ENCODE data around the gene ZCCHC7. TPM values are rescaled to one million over a fixed set of nuclear protein-coding genes. Genes with fewer than 3 reads are reported as not detected.

The ZCCHC7 gene
- polyA plus RNA-seq, 1 donor from 2014 or later: 10.9 TPM

DNA sequence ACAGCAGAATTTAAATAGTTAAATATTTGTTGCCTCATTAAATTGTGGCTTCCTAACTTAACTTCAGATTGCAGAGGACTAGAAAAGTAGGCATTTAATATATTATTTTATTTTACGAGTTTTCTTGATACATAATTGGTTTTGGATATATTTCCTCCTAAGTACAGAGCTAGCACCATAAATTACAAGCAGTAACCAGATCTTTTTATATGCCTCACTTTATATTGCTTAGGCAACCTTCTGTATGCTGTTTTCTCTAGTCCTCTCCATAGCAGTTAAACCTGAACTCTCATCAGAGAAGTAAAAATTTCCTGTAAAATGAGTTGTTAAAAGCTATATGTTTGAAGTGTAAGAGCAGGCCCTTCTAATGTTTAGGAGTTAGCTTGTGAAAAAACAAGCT, 144.2 kb downstream of the ZCCHC7 start:
- H3K27me3 ChIP-seq (ENCODE audit: insufficient read depth, low read depth, low read length): no peaks in the 10 kb centered on the region

DNA sequence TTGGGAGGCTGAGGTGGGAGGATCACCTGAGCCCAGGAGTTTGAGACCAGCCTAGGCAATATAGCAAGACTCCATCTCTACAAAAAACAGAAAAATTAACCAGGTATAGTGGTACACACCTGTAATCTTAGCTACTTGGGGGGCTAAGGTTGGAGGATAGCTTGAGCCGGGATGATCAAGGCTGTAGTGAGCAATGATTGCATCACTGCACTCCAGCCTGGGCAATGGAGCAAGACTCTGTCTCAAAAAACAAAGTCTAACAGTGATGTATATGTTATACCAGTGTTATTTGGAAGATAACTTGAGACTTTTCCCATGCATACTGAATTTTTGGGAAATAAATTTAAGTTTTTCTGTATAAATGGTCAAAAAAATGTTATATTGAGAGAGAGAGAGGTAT, 146.3 kb downstream of the ZCCHC7 start:
- Histone ChIP-seq H4K20me1 (ENCODE audit: insufficient read depth) (no peaks in the 10 kb centered on the region), H3K27me3 (ENCODE audit: insufficient read depth, low read depth, low read length) (no peaks in the 10 kb centered on the region), H3K9me2 (ENCODE audit: insufficient read depth, low read length) (no peaks in the 10 kb centered on the region), H3K9me3 (ENCODE audit: low read length) (no peaks in the 10 kb centered on the region), H3K9ac (ENCODE audit: low read length) (no peak overlapping the region), H3F3A (ENCODE audit: insufficient read depth, low read length, poor library complexity, severe bottlenecking) (no peaks in the 10 kb centered on the region), H3K36me3 (ENCODE audit: insufficient read depth, low read length) (no peaks in the 10 kb centered on the region), H3K4me2 (ENCODE audit: low read length) (no peak overlapping the region), H2AFZ (ENCODE audit: low read depth, low read length) (no peak overlapping the region), H3K4me3 (ENCODE audit: low read length) (no peak overlapping the region), H3K27ac (ENCODE audit: low read length) (no peak overlapping the region), H3K79me2 (replicated peaks; ENCODE audit: insufficient read depth, low read length) (no peaks in the 10 kb centered on the region)
- TF ChIP-seq POLR2AphosphoS5 (IDR thresholded peaks at IDR 0.05) (no peak), RAD21 (conservative IDR thresholded peaks at IDR 0.05) (no peak), SMC3 (conservative IDR thresholded peaks at IDR 0.05; ENCODE audit: poor library complexity) (no peak)

More for the DNA sequence above, 144.2 kb downstream of the ZCCHC7 start:
- Histone ChIP-seq H3K9ac (ENCODE audit: low read length) (no peak overlapping the region), H3K9me2 (ENCODE audit: insufficient read depth, low read length) (no peaks in the 10 kb centered on the region), H3K4me3 (ENCODE audit: low read length) (no peak overlapping the region), H3K36me3 (ENCODE audit: insufficient read depth, low read length) (no peaks in the 10 kb centered on the region), H3K4me2 (ENCODE audit: low read length) (no peak overlapping the region), H3K27ac (ENCODE audit: low read length) (no peak overlapping the region), H2AFZ (ENCODE audit: low read depth, low read length) (no peak overlapping the region), H3K79me2 (replicated peaks; ENCODE audit: insufficient read depth, low read length) (no peaks in the 10 kb centered on the region), H3F3A (ENCODE audit: insufficient read depth, low read length, poor library complexity, severe bottlenecking) (no peaks in the 10 kb centered on the region), H3K9me3 (ENCODE audit: low read length) (no peaks in the 10 kb centered on the region), H4K20me1 (ENCODE audit: insufficient read depth) (no peaks in the 10 kb centered on the region)
- TF ChIP-seq, protein P1, sequence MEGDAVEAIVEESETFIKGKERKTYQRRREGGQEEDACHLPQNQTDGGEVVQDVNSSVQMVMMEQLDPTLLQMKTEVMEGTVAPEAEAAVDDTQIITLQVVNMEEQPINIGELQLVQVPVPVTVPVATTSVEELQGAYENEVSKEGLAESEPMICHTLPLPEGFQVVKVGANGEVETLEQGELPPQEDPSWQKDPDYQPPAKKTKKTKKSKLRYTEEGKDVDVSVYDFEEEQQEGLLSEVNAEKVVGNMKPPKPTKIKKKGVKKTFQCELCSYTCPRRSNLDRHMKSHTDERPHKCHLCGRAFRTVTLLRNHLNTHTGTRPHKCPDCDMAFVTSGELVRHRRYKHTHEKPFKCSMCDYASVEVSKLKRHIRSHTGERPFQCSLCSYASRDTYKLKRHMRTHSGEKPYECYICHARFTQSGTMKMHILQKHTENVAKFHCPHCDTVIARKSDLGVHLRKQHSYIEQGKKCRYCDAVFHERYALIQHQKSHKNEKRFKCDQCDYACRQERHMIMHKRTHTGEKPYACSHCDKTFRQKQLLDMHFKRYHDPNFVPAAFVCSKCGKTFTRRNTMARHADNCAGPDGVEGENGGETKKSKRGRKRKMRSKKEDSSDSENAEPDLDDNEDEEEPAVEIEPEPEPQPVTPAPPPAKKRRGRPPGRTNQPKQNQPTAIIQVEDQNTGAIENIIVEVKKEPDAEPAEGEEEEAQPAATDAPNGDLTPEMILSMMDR (IDR thresholded peaks at IDR 0.05; ENCODE audit: poor library complexity, severe bottlenecking): no peak
- no peak for TF ChIP-seq TAF1 (IDR thresholded peaks at IDR 0.05; ENCODE audit: low read depth)
- TF ChIP-seq, protein P2, sequence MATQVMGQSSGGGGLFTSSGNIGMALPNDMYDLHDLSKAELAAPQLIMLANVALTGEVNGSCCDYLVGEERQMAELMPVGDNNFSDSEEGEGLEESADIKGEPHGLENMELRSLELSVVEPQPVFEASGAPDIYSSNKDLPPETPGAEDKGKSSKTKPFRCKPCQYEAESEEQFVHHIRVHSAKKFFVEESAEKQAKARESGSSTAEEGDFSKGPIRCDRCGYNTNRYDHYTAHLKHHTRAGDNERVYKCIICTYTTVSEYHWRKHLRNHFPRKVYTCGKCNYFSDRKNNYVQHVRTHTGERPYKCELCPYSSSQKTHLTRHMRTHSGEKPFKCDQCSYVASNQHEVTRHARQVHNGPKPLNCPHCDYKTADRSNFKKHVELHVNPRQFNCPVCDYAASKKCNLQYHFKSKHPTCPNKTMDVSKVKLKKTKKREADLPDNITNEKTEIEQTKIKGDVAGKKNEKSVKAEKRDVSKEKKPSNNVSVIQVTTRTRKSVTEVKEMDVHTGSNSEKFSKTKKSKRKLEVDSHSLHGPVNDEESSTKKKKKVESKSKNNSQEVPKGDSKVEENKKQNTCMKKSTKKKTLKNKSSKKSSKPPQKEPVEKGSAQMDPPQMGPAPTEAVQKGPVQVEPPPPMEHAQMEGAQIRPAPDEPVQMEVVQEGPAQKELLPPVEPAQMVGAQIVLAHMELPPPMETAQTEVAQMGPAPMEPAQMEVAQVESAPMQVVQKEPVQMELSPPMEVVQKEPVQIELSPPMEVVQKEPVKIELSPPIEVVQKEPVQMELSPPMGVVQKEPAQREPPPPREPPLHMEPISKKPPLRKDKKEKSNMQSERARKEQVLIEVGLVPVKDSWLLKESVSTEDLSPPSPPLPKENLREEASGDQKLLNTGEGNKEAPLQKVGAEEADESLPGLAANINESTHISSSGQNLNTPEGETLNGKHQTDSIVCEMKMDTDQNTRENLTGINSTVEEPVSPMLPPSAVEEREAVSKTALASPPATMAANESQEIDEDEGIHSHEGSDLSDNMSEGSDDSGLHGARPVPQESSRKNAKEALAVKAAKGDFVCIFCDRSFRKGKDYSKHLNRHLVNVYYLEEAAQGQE (IDR thresholded peaks at IDR 0.05; ENCODE audit: borderline replicate concordance): no peak
- no peak for TF ChIP-seq POLR2AphosphoS5 (IDR thresholded peaks at IDR 0.05)
- no peak for TF ChIP-seq SMC3 (conservative IDR thresholded peaks at IDR 0.05; ENCODE audit: poor library complexity)
- no peak for TF ChIP-seq EZH2 (IDR thresholded peaks at IDR 0.05; ENCODE audit: borderline replicate concordance, insufficient read depth, low read length, poor library complexity, severe bottlenecking)
- TF ChIP-seq MXI1 (conservative IDR thresholded peaks at IDR 0.05; ENCODE audit: poor library complexity, severe bottlenecking): no peak
- no peak for TF ChIP-seq EP300 (conservative IDR thresholded peaks at IDR 0.05; ENCODE audit: poor library complexity, severe bottlenecking)
- TF ChIP-seq RAD21 (conservative IDR thresholded peaks at IDR 0.05): no peak

DNA sequence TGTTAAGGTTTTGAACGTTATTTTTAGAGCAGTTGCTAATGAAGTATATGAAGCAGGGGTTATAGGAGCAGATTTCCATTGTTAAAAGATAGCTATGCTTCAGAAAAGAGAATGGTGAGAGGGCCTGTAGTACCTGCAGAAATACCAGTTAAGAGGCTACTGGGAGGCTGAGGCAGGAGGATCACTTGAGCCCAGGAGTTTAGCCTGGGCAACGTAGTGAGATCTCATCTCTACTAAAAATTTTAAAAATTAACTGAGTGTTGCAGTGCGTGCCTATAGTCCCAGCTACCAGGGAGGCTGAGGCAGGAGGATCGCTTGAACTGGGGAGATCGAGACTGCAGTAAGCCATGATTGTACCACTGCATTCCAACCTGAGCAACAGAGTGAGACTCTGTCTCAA, 148.8 kb downstream of the ZCCHC7 start:
- Histone ChIP-seq H3K27me3 (ENCODE audit: insufficient read depth, low read depth, low read length) (no peaks in the 10 kb centered on the region), H3K27ac (ENCODE audit: low read length) (no peak overlapping the region), H3K4me3 (ENCODE audit: low read length) (no peak overlapping the region), H3K79me2 (replicated peaks; ENCODE audit: insufficient read depth, low read length) (no peaks in the 10 kb centered on the region), H3K4me2 (ENCODE audit: low read length) (no peak overlapping the region), H3K9me2 (ENCODE audit: insufficient read depth, low read length) (no peaks in the 10 kb centered on the region), H2AFZ (ENCODE audit: low read depth, low read length) (no peak overlapping the region), H3K36me3 (ENCODE audit: insufficient read depth, low read length) (no peaks in the 10 kb centered on the region), H3F3A (ENCODE audit: insufficient read depth, low read length, poor library complexity, severe bottlenecking) (no peaks in the 10 kb centered on the region), H3K9me3 (ENCODE audit: low read length) (no peaks in the 10 kb centered on the region), H4K20me1 (ENCODE audit: insufficient read depth) (no peaks in the 10 kb centered on the region), H3K9ac (ENCODE audit: low read length) (no peak overlapping the region)
- TF ChIP-seq, protein P1 (IDR thresholded peaks at IDR 0.05; ENCODE audit: poor library complexity, severe bottlenecking): no peak
- TF ChIP-seq SMC3 (conservative IDR thresholded peaks at IDR 0.05; ENCODE audit: poor library complexity) (no peak), TAF1 (IDR thresholded peaks at IDR 0.05; ENCODE audit: low read depth) (no peak)

Data from neural cell (in vitro differentiated cells).